RWPE2 (cell line): Measurements from ENCODE around the gene METTL1.

Experiments
- ATAC-seq: fragments of 200-7000 bp; cut with Tn5 transposase; 3 replicates; pipeline ENCODE4 v1.9.1; 2021; ENCODE audit warnings: low read depth
- DNase-seq: peaks from one replicate; pipeline ENCODE4 v3.0.0-alpha.2; 2020; ENCODE audit warnings: low spot score
- H3K27ac ChIP-seq: fragments of 450-650 bp; 2 replicates; pipeline ENCODE4 v1.5.1; 2017; ENCODE audit warnings: mild to moderate bottlenecking; ENCODE audit not compliant: poor library complexity, severe bottlenecking
- H3K27me3 ChIP-seq: fragments of 250-450 bp; sonication (Bioruptor Pico); 2 replicates; pipeline ENCODE4 v1.5.1; 2021; ENCODE audit warnings: mild to moderate bottlenecking, moderate library complexity; ENCODE audit not compliant: insufficient read depth, poor library complexity, severe bottlenecking
- H3K36me3 ChIP-seq: fragments of 250-450 bp; sonication (Bioruptor Pico); 2 replicates; pipeline ENCODE4 v1.5.1; 2020; ENCODE audit warnings: low read depth, mild to moderate bottlenecking, moderate library complexity
- H3K4me1 ChIP-seq: fragments of 250-450 bp; sonication (Bioruptor Pico); 2 replicates; pipeline ENCODE4 v1.5.1; 2021; ENCODE audit warnings: mild to moderate bottlenecking, moderate library complexity; ENCODE audit not compliant: insufficient read depth, poor library complexity, severe bottlenecking
- H3K4me3 ChIP-seq: fragments of 250-450 bp; sonication (Bioruptor Pico); 2 replicates; pipeline ENCODE4 v1.5.1; 2021; ENCODE audit warnings: mild to moderate bottlenecking, moderate library complexity; ENCODE audit not compliant: severe bottlenecking
- H3K9me3 ChIP-seq: fragments of 250-450 bp; sonication (Bioruptor Pico); 2 replicates; pipeline ENCODE4 v1.5.1; 2021; ENCODE audit warnings: mild to moderate bottlenecking, moderate library complexity; ENCODE audit not compliant: severe bottlenecking
- TF ChIP-seq, protein P1 (sequence below): fragments of 450-650 bp; IDR thresholded peaks from one replicate; pipeline ENCODE4 v1.5.1; 2017; ENCODE audit warnings: mild to moderate bottlenecking, moderate library complexity; ENCODE audit not compliant: poor library complexity, severe bottlenecking

Gene METTL1

DNA sequence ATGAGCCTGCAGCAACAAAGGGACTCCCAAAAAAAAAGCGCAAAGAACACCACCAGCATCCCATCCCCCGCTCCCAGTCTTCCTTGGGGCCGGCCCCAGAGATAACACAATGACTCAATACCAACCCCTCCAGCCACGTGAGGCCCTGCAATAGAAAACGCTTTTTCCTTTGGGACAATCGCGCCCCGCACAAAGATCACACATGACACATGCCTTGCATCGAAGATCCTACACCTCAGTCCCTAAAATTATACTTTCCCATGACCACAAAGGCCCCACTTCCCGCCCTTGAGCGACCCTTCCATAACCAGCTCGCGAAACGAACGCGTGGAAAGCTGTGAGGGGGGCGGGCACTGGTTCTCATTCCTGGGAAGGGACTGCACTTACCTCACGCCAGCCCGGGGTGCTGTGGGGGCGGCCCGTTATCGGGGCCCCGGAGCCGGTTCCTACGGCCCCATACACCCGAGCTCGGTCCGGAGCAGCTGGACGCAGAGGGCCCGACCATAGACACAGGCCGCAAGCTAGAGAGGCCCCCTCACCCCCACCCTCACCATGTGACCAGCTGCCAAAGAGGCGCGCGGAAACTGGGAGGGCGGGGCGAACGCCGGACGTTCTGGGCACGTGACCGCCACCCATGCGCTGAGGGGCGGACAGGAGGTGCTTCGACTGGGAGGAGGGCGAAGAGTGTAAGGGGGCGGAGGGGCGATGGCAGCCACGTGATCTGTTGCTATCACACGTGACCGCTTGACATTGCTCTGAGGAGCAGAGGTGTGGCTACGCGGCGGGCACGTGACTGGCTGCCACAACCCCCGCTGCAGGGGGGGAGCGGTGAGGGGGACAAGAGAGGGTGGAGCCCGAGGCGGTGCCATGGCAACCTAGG, 19.9 kb downstream of the METTL1 start, which contains the start of gene CDK4:
Gene CDK4 (minus strand): TSS at position 523 of the 880 bp plus-strand sequence. CDS start 593 bp downstream, outside the sequence.
- peak; percentile 99 for DNase-seq
- no peaks in the 10 kb centered on the region for H3K27me3 ChIP-seq
- peak; percentile 69 for ATAC-seq
- peak within 1 kb of the TSS; percentile 82 for H3K4me3 ChIP-seq
- peaks cover 8% of the 10 kb centered on the region for H3K4me1 ChIP-seq
- H3K9me3 ChIP-seq, result no peaks in the 10 kb centered on the region
- TF ChIP-seq, protein P1, sequence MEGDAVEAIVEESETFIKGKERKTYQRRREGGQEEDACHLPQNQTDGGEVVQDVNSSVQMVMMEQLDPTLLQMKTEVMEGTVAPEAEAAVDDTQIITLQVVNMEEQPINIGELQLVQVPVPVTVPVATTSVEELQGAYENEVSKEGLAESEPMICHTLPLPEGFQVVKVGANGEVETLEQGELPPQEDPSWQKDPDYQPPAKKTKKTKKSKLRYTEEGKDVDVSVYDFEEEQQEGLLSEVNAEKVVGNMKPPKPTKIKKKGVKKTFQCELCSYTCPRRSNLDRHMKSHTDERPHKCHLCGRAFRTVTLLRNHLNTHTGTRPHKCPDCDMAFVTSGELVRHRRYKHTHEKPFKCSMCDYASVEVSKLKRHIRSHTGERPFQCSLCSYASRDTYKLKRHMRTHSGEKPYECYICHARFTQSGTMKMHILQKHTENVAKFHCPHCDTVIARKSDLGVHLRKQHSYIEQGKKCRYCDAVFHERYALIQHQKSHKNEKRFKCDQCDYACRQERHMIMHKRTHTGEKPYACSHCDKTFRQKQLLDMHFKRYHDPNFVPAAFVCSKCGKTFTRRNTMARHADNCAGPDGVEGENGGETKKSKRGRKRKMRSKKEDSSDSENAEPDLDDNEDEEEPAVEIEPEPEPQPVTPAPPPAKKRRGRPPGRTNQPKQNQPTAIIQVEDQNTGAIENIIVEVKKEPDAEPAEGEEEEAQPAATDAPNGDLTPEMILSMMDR, result no peak
- peak within 1 kb of the TSS; percentile 65 for H3K27ac ChIP-seq
- peaks cover 42% of the 10 kb centered on the region for H3K36me3 ChIP-seq

DNA sequence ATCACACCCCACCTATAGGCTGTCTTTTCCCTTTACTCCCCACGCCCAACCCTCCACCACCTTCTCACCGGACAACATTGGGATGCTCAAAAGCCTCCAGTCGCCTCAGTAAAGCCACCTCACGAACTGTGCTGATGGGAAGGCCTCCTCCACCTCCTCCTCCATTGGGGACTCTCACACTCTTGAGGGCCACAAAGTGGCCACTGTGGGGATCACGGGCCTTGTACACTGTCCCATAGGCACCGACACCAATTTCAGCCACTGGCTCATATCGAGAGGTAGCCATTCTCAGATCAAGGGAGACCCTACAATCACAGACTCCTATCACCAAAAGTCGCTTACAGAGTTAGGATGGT, 20.5 kb downstream of the METTL1 start:
- H3K27ac ChIP-seq, result peak overlapping the region; percentile 53
- peaks cover 8% of the 10 kb centered on the region for H3K4me1 ChIP-seq
- H3K36me3 ChIP-seq, result peaks cover 48% of the 10 kb centered on the region
- TF ChIP-seq, protein P1, result no peak
- DNase-seq (no peak), ATAC-seq (no peak)
- peak overlapping the region; percentile 82 for H3K4me3 ChIP-seq
- no peaks in the 10 kb centered on the region for H3K9me3 ChIP-seq
- H3K27me3 ChIP-seq, result no peaks in the 10 kb centered on the region

DNA sequence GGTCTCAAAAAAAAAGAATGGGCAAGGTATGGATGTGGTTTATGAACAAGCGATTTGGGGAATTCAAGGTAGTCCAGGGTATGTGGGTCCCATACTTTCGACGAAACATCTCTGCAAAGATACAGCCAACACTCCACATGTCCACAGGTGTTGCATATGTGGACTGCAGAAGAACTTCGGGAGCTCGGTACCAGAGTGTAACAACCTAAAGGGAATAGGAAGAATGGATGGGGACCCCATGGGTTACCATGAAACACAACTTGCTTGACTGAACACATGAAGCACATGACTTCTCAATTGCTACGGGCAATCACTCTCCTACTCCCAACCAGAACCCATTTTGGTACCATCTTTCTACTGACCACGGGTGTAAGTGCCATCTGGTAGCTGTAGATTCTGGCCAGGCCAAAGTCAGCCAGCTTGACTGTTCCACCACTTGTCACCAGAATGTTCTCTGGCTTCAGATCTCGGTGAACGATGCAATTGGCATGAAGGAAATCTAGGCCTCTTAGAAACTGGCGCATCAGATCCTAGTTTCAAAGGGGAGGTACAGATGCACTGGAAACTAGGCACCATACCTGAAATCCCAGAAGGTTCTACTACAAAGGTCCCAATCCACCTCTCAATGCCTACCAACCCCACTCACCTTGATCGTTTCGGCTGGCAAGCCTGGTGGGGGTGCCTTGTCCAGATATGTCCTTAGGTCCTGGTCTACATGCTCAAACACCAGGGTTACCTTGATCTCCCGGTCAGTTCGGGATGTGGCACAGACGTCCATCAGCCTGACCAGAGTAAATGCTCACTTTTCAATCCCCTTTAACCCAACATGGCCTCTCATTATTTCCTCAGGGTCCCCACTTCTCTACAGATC, 21.1 kb downstream of the METTL1 start:
- TF ChIP-seq, protein P1, result no peak
- H3K27me3 ChIP-seq, result no peaks in the 10 kb centered on the region
- H3K36me3 ChIP-seq, result peaks cover 53% of the 10 kb centered on the region
- H3K9me3 ChIP-seq, result no peaks in the 10 kb centered on the region
- ATAC-seq (no peak), DNase-seq (no peak)
- peak overlapping the region; percentile 82 for H3K4me3 ChIP-seq
- peak overlapping the region; percentile 53 for H3K27ac ChIP-seq
- peaks cover 10% of the 10 kb centered on the region for H3K4me1 ChIP-seq

DNA sequence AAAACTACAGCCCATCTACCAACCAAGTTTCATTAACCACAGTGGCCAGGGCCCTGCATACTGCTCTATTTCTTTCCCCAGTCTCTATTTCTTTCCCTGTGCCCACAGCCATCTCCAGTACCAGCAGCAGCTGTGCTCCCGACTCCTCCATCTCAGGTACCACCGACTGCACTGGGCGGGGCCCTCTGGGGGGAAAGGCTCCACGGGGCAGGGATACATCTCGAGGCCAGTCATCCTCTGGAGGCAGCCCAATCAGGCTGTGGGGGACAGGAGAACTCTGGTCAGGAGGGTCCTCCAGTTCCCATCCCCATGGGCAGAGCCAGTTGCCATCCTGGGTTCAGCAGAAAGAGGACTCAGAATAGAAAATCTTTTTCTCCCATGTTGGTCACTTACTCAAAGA, 22.8 kb downstream of the METTL1 start:
- DNase-seq, result no peak
- Histone ChIP-seq H3K4me3 (no peak overlapping the region), H3K4me1 (peaks cover 9% of the 10 kb centered on the region), H3K9me3 (no peaks in the 10 kb centered on the region), H3K27me3 (no peaks in the 10 kb centered on the region), H3K27ac (no peak overlapping the region), H3K36me3 (peaks cover 53% of the 10 kb centered on the region)
- TF ChIP-seq, protein P1, result no peak
- no peak for ATAC-seq
